HUES6 (cell line): ENCODE measurements around the gene GPR15LG.
"Not testable (repeated sequence)": the region's sequence is repeated elsewhere in the genome, so short reads cannot be mapped to it uniquely, and the experiment has no call there.

Source experiments
- H3K27ac ChIP-seq: 2 replicates; pipeline ENCODE4 v1.7.0; 2013; ENCODE audit warnings: low read depth, mild to moderate bottlenecking, low read length, inconsistent platforms
- H3K27me3 ChIP-seq: 2 replicates; pipeline ENCODE4 v1.6.1; 2013; ENCODE audit warnings: low read length; ENCODE audit not compliant: control insufficient read depth, insufficient read depth
- H3K36me3 ChIP-seq: 2 replicates; pipeline ENCODE4 v1.6.1; 2013; ENCODE audit warnings: low read length; ENCODE audit not compliant: control insufficient read depth, insufficient read depth
- H3K4me1 ChIP-seq: 2 replicates; pipeline ENCODE4 v1.6.1; 2013; ENCODE audit warnings: low read length; ENCODE audit not compliant: control insufficient read depth, insufficient read depth
- H3K4me3 ChIP-seq: 2 replicates; pipeline ENCODE4 v1.5.1; 2013; ENCODE audit warnings: low read depth, low read length
- H3K9ac ChIP-seq: one replicate; pipeline ENCODE4 v1.6.1; 2013; ENCODE audit warnings: mild to moderate bottlenecking, low read length
- H3K9me3 ChIP-seq: 2 replicates; pipeline ENCODE4 v1.6.1; 2013; ENCODE audit warnings: low read depth, low read length; ENCODE audit not compliant: control insufficient read depth, insufficient read depth

The GPR15LG gene

GRCh38 chr10:84166620-84167288, 6.8 kb upstream of the GPR15LG start:
- Histone ChIP-seq H3K27ac (no peak overlapping the region; the same call in 1 of the 2 replicates), H3K9ac (no peak overlapping the region), H3K27me3 (no peaks in the 10 kb centered on the region), H3K4me3 (no peak overlapping the region), H3K36me3 (no peaks in the 10 kb centered on the region), H3K4me1 (peaks cover 36% of the 10 kb centered on the region), H3K9me3 (peaks cover 5% of the 10 kb centered on the region)

- not testable (repeated sequence) for H3K27me3 ChIP-seq, H3K36me3 ChIP-seq, H3K4me3 ChIP-seq, H3K9ac ChIP-seq, H3K9me3 ChIP-seq, H3K27ac ChIP-seq
- H3K4me1 ChIP-seq, result peaks cover 32% of the 10 kb centered on the region
Observed at GRCh38 chr10:84167289-84167653, 6.3 kb upstream of the GPR15LG start.

- not testable (repeated sequence) for H3K27ac ChIP-seq, H3K27me3 ChIP-seq, H3K9me3 ChIP-seq, H3K9ac ChIP-seq, H3K4me3 ChIP-seq, H3K36me3 ChIP-seq
- peaks cover 23% of the 10 kb centered on the region for H3K4me1 ChIP-seq
Observed at GRCh38 chr10:84168382-84168781, 5.2 kb upstream of the GPR15LG start.

GRCh38 chr10:84171237-84171636, 2.4 kb upstream of the GPR15LG start:
- H3K27me3 ChIP-seq, H3K4me3 ChIP-seq, H3K4me1 ChIP-seq, H3K36me3 ChIP-seq, H3K27ac ChIP-seq, H3K9ac ChIP-seq, H3K9me3 ChIP-seq: not testable (repeated sequence)

GRCh38 chr10:84171700-84172466, 1.7 kb upstream of the GPR15LG start:
- not testable (repeated sequence) for H3K27ac ChIP-seq, H3K4me1 ChIP-seq, H3K36me3 ChIP-seq, H3K4me3 ChIP-seq, H3K27me3 ChIP-seq, H3K9ac ChIP-seq, H3K9me3 ChIP-seq

GRCh38 chr10:84172467-84173356, 889 bp upstream of the GPR15LG start:
- H3K36me3 ChIP-seq, result no peaks in the 10 kb centered on the region
- H3K27me3 ChIP-seq, result no peaks in the 10 kb centered on the region
- H3K27ac ChIP-seq, result no peak overlapping the region
- H3K4me1 ChIP-seq, result no peaks in the 10 kb centered on the region
- no peak overlapping the region for H3K9ac ChIP-seq
- no peaks in the 10 kb centered on the region for H3K9me3 ChIP-seq
- H3K4me3 ChIP-seq, result no peak overlapping the region

- Histone ChIP-seq H3K4me3 (no peak overlapping the region), H3K4me1 (0 out of 2 replicates have a peak, but pooled peaks cover 6% of the 10 kb centered on the region), H3K9ac (no peak overlapping the region), H3K27ac (no peak overlapping the region), H3K27me3 (no peaks in the 10 kb centered on the region), H3K36me3 (no peaks in the 10 kb centered on the region), H3K9me3 (peaks cover 3% of the 10 kb centered on the region; the same call in 1 of the 2 replicates)
Observed at GRCh38 chr10:84175436-84175835, 1.8 kb downstream of the GPR15LG start.

GRCh38 chr10:84176351-84176750, 2.8 kb downstream of the GPR15LG start:
- H3K27ac ChIP-seq, result no peak overlapping the region

GRCh38 chr10:84176836-84177474, 3.4 kb downstream of the GPR15LG start:
- H3K4me3 ChIP-seq, result no peak overlapping the region
- H3K9ac ChIP-seq, result no peak overlapping the region
- 0 out of 2 replicates have a peak, but pooled peaks cover 6% of the 10 kb centered on the region for H3K4me1 ChIP-seq
- no peaks in the 10 kb centered on the region for H3K36me3 ChIP-seq
- H3K27ac ChIP-seq, result no peak overlapping the region
- H3K9me3 ChIP-seq, result peaks cover 14% of the 10 kb centered on the region
- H3K27me3 ChIP-seq, result no peaks in the 10 kb centered on the region

More at GRCh38 chr10:84176351-84176750, 2.8 kb downstream of the GPR15LG start:
- Histone ChIP-seq H3K9ac (no peak overlapping the region), H3K27me3 (no peaks in the 10 kb centered on the region), H3K4me3 (no peak overlapping the region), H3K9me3 (peaks cover 8% of the 10 kb centered on the region), H3K4me1 (0 out of 2 replicates have a peak, but pooled peaks cover 6% of the 10 kb centered on the region), H3K36me3 (no peaks in the 10 kb centered on the region)

GRCh38 chr10:84177541-84178141, 4.0 kb downstream of the GPR15LG start:
- H3K9me3 ChIP-seq, result peaks cover 19% of the 10 kb centered on the region
- H3K4me3 ChIP-seq, result no peak overlapping the region
- H3K27me3 ChIP-seq, result no peaks in the 10 kb centered on the region
- H3K4me1 ChIP-seq, result 0 out of 2 replicates have a peak, but pooled peaks cover 6% of the 10 kb centered on the region
- no peaks in the 10 kb centered on the region for H3K36me3 ChIP-seq
- H3K9ac ChIP-seq, result no peak overlapping the region
- no peak overlapping the region for H3K27ac ChIP-seq
